Fibroblast of lung (primary cell): Measurements from ENCODE around the gene GNG12. TPM values are rescaled to one million over a fixed set of nuclear protein-coding genes. Genes with fewer than 3 reads are reported as not detected.

Source experiments
- DNase-seq, 2 donors: peaks; one replicate each; pipeline versions ENCODE4 v3.0.0 to v3.0.0-alpha.2; 2010; ENCODE audit warnings: low read depth in 2 of 2
- H2AFZ ChIP-seq: 2 replicates; pipeline ENCODE4 v1.5.1; 2012; ENCODE audit warnings: low read length, control low read depth, inconsistent platforms
- H3K27ac ChIP-seq: 2 replicates; pipeline ENCODE4 v1.5.1; 2011; ENCODE audit warnings: low read length, control low read depth; ENCODE audit not compliant: insufficient read depth
- H3K27me3 ChIP-seq: 2 replicates; pipeline ENCODE4 v1.5.1; 2011; ENCODE audit warnings: mild to moderate bottlenecking, low read length; ENCODE audit not compliant: control insufficient read depth, insufficient read depth
- H3K36me3 ChIP-seq: 2 replicates; pipeline ENCODE4 v1.5.1; 2011; ENCODE audit warnings: low read length; ENCODE audit not compliant: control insufficient read depth, insufficient read depth
- H3K4me1 ChIP-seq: 2 replicates; pipeline ENCODE4 v1.5.1; 2011; ENCODE audit warnings: low read length; ENCODE audit not compliant: control insufficient read depth, insufficient read depth; ENCODE audit errors: extremely low read depth
- H3K4me2 ChIP-seq: 2 replicates; pipeline ENCODE4 v1.5.1; 2011; ENCODE audit warnings: low read length, control low read depth; ENCODE audit not compliant: insufficient read depth; ENCODE audit errors: extremely low read depth
- H3K4me3 ChIP-seq, 4 experiments: fragments of 200-600 bp in 1 of 4; sonication (generic) in 1 of 4; replicated peaks in 1 of 4; 2 replicates each; pipeline ENCODE4 v1.5.1; 2011 to 2016; ENCODE audit warnings: low read length in 4 of 4, low read depth in 3 of 4, mild to moderate bottlenecking in 3 of 4, control low read depth in 2 of 4, inconsistent platforms in 1 of 4, mixed read lengths in 1 of 4; ENCODE audit not compliant: insufficient read depth in 1 of 4; ENCODE audit errors: control extremely low read depth in 1 of 4
- H3K79me2 ChIP-seq: 2 replicates; pipeline ENCODE4 v1.5.1; 2012; ENCODE audit warnings: mild to moderate bottlenecking, low read length, inconsistent platforms; ENCODE audit not compliant: control insufficient read depth, insufficient read depth
- H3K9ac ChIP-seq: 2 replicates; pipeline ENCODE4 v1.5.1; 2011; ENCODE audit warnings: mild to moderate bottlenecking, low read length, control low read depth; ENCODE audit not compliant: insufficient read depth
- H3K9me3 ChIP-seq: 2 replicates; pipeline ENCODE4 v1.5.1; 2012; ENCODE audit warnings: low read depth, low read length; ENCODE audit not compliant: control insufficient read depth, insufficient read depth
- H4K20me1 ChIP-seq: 2 replicates; pipeline ENCODE4 v1.5.1; 2011; ENCODE audit warnings: low read length; ENCODE audit not compliant: control insufficient read depth, insufficient read depth; ENCODE audit errors: extremely low read depth
- EZH2 ChIP-seq: IDR thresholded peaks from 2 replicates; pipeline ENCODE4 v1.5.1; 2012; ENCODE audit warnings: low read length, control low read depth, mild to moderate bottlenecking; ENCODE audit errors: missing control alignments
- polyA plus RNA-seq, 2 donors: library from polyadenylated mRNA; depleted of rRNA in 1 of 2; stranded (reverse) in 1 of 2; unstranded in 1 of 2; fragments of >200 nt; gene quantifications; 2 replicates each; pipeline ENCODE4 v1.2.1, GENCODE V29; 2011 to 2012; ENCODE audit warnings: missing spikeins in 1 of 2
- total RNA-seq: library from RNA; depleted of rRNA; stranded (reverse); fragments of >200 nt; gene quantifications from 2 replicates; pipeline ENCODE4 v1.2.1, GENCODE V29; 2014
- TF ChIP-seq, protein P1 (sequence below), 2 donors: IDR thresholded peaks in 1 of 2; conservative IDR thresholded peaks in 1 of 2; 1 replicate in 1 of 2; 2 replicates in 1 of 2; pipeline ENCODE4 v1.5.1; 2011 to 2012; ENCODE audit warnings: low read length in 2 of 2, control low read depth in 1 of 2, inconsistent platforms in 1 of 2, low read depth in 1 of 2, mild to moderate bottlenecking in 1 of 2

Gene GNG12
- total and polyA plus RNA-seq, 2 donors (not counting 1 experiment from before 2014, with no cell fraction given): 127 to 241 TPM

- Histone ChIP-seq H4K20me1 (no peaks in the 10 kb centered on the region), H3K79me2 (peaks cover 43% of the 10 kb centered on the region), H3K27me3 (no peaks in the 10 kb centered on the region), H3K4me1 (peaks cover 20% of the 10 kb centered on the region), H3K9me3 (no peaks in the 10 kb centered on the region), H3K4me2 (no peak overlapping the region), H3K9ac (no peak overlapping the region), H3K4me3 (no peak overlapping the region), H3K36me3 (no peaks in the 10 kb centered on the region), H2AFZ (no peak overlapping the region), H3K27ac (no peak overlapping the region)
- TF ChIP-seq EZH2: no peak
- TF ChIP-seq, protein P1, sequence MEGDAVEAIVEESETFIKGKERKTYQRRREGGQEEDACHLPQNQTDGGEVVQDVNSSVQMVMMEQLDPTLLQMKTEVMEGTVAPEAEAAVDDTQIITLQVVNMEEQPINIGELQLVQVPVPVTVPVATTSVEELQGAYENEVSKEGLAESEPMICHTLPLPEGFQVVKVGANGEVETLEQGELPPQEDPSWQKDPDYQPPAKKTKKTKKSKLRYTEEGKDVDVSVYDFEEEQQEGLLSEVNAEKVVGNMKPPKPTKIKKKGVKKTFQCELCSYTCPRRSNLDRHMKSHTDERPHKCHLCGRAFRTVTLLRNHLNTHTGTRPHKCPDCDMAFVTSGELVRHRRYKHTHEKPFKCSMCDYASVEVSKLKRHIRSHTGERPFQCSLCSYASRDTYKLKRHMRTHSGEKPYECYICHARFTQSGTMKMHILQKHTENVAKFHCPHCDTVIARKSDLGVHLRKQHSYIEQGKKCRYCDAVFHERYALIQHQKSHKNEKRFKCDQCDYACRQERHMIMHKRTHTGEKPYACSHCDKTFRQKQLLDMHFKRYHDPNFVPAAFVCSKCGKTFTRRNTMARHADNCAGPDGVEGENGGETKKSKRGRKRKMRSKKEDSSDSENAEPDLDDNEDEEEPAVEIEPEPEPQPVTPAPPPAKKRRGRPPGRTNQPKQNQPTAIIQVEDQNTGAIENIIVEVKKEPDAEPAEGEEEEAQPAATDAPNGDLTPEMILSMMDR (conservative IDR thresholded peaks at IDR 0.05 in 1 of 2, IDR thresholded peaks at IDR 0.05 in 1 of 2; ENCODE audit: low read depth in 1 of 2, low read length in 2 of 2): no peak
- peak in 1 of 2 donors; percentile 39 for DNase-seq
Measured at GRCh38 chr1:67753776-67754525, 79.3 kb downstream of the GNG12 start.

- no peak overlapping the region for H3K4me3 ChIP-seq
- H3K36me3 ChIP-seq: no peaks in the 10 kb centered on the region
- peak in 1 of 2 donors; percentile 66 for DNase-seq
- H3K4me1 ChIP-seq: peaks cover 30% of the 10 kb centered on the region
- H3K9ac ChIP-seq: no peak overlapping the region
- no peak for TF ChIP-seq EZH2
- TF ChIP-seq, protein P1 (conservative IDR thresholded peaks at IDR 0.05 in 1 of 2, IDR thresholded peaks at IDR 0.05 in 1 of 2; ENCODE audit: low read depth in 1 of 2, low read length in 2 of 2): no peak
- no peak overlapping the region for H3K4me2 ChIP-seq
- H3K79me2 ChIP-seq: peaks cover 31% of the 10 kb centered on the region
- no peak overlapping the region for H2AFZ ChIP-seq
- no peaks in the 10 kb centered on the region for H3K9me3 ChIP-seq
- H4K20me1 ChIP-seq: no peaks in the 10 kb centered on the region
- no peak overlapping the region for H3K27ac ChIP-seq
- H3K27me3 ChIP-seq: no peaks in the 10 kb centered on the region
Measured at GRCh38 chr1:67752306-67752705, 81.0 kb downstream of the GNG12 start.

- Histone ChIP-seq H3K9ac (no peak overlapping the region), H4K20me1 (no peaks in the 10 kb centered on the region), H3K27me3 (no peaks in the 10 kb centered on the region), H3K4me1 (peaks cover 31% of the 10 kb centered on the region), H3K9me3 (no peaks in the 10 kb centered on the region), H3K4me2 (no peak overlapping the region), H3K27ac (peak overlapping the region; percentile 74), H3K4me3 (no peak overlapping the region), H3K79me2 (peaks cover 22% of the 10 kb centered on the region), H3K36me3 (no peaks in the 10 kb centered on the region), H2AFZ (no peak overlapping the region)
- DNase-seq: no peak
- no peak for TF ChIP-seq EZH2
- TF ChIP-seq, protein P1 (conservative IDR thresholded peaks at IDR 0.05 in 1 of 2, IDR thresholded peaks at IDR 0.05 in 1 of 2; ENCODE audit: low read depth in 1 of 2, low read length in 2 of 2): no peak
Measured at GRCh38 chr1:67750691-67751054, 82.6 kb downstream of the GNG12 start.
